22Rv1 (cell line): Measurements from ENCODE around the gene WRAP73.

ENCODE experiments used
- CTCF ChIP-seq: fragments of 450-650 bp; IDR thresholded peaks from 2 replicates; pipeline ENCODE4 v1.5.1; 2017; ENCODE audit warnings: mild to moderate bottlenecking
- ZFX ChIP-seq: fragments of 450-650 bp; IDR thresholded peaks from 2 replicates; pipeline ENCODE4 v1.6.1; 2017; ENCODE audit warnings: antibody characterized with exemption, borderline replicate concordance

- no peak for TF ChIP-seq CTCF
- no peak for TF ChIP-seq ZFX
Measured at GRCh38 chr1:3670823-3671265, 20.9 kb upstream of the WRAP73 start.
